ENCODE results near the gene TNFAIP8L2. TPM values are rescaled to one million over a fixed set of nuclear protein-coding genes. Genes with fewer than 3 reads are reported as not detected.
A peak's percentile ranks its signal among the peaks of the same experiment; 100 is the strongest.

The TNFAIP8L2 gene
- total RNA-seq, 1 donor from 2014 or later: 9.3 TPM

DNA sequence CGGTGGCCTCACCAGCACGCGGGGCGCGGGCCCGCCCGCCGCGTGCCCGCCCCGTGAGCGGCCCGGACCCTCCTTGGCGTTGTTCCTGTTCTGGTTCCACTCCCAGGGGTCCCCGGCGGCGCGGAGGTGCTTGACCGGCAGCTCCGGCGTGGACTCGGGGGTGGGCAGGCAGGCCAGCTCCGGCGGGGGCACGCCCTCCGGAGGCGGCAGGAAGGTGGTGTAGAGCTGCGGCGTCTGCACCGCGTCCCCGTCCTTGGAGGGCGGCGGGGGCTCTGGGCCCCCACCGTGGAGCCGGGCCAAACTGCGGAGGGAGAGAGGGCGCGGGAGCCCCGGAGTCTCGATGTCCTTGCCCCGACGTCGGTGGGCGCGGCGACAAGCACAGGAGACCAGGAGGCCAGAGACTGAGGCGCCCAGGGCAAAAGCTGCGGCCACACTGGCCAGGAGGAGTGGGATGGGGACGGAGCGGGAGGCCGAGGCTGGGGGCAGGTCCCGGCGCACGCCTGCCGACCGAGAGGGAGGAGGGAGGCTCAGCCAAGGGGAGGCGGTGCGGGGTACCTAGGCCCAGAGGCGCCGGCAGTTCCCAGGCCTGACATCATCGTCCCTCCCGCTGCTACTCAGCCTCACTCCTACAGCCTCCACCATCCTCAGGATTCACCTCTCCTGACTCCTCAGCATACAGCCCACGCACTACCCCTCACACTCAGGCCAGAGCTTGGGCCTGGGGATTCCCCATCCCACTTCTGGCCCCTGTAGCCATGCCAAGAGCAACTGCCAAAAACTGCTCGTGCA lies 23.2 kb upstream of the TNFAIP8L2 start:
- ChIA-PET CTCF (no interaction called here), POLR2A (interaction anchor here (0.6 kb wide), 1 partner anchor 67 kb away, joined by 4 read pairs; no protein-coding TSS in a partner anchor)
- intact Hi-C loops (cut with micrococcal nuclease): no loop called here
- Mint-ChIP-seq H3K9me3 (no peaks in the 10 kb centered on the region), H3K27me3 (no peaks in the 10 kb centered on the region), H3K36me3 (ENCODE audit: low read depth) (no peaks in the 10 kb centered on the region), H3K27ac (peak overlapping the region; percentile 41), H3K4me1 (peaks cover 12% of the 10 kb centered on the region), H3K4me3 (no peak overlapping the region)
- no peak for ATAC-seq (ENCODE audit: low read depth)
- TF ChIP-seq CTCF (IDR thresholded peaks at IDR 0.05): no peak
- no peak for DNase-seq

DNA sequence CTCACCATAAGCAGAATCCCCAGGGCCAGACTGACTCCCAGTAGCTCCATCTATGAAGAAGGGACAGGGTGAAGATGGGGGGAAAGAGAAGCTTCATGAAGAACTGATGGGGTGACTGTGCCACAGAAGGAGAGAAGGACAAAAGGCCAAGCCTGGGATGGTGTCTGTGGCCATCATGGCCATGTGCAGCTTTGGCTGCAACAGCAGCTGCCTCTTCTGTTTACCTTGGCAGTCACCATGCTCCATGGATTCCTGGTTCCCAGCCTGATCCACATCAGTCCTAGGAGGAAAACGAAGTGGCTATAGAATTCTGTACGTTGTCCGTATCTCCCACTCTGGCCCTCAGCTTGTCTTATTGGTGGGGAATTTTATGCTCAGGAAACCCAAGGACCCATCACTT lies 22.1 kb upstream of the TNFAIP8L2 start:
- H3K4me3 Mint-ChIP-seq: no peak overlapping the region
- ChIA-PET CTCF (interaction anchor here (0.6 to 1.0 kb wide), 2 partner anchors 35 to 276 kb away, joined by 3 to 4 read pairs; no protein-coding TSS in a partner anchor), POLR2A (no interaction called here)
- TF ChIP-seq CTCF (IDR thresholded peaks at IDR 0.05): no peak
- H3K27ac Mint-ChIP-seq: no peak overlapping the region
- ATAC-seq (ENCODE audit: low read depth) (no peak), DNase-seq (no peak)
- H3K27me3 Mint-ChIP-seq: no peaks in the 10 kb centered on the region
- intact Hi-C loops (cut with micrococcal nuclease): no loop called here
- peaks cover 12% of the 10 kb centered on the region for H3K4me1 Mint-ChIP-seq
- no peaks in the 10 kb centered on the region for H3K36me3 Mint-ChIP-seq (ENCODE audit: low read depth)
- H3K9me3 Mint-ChIP-seq: no peaks in the 10 kb centered on the region

- H3K4me3 Mint-ChIP-seq: no peak overlapping the region
- DNase-seq: no peak
- H3K27ac Mint-ChIP-seq: no peak overlapping the region
- TF ChIP-seq CTCF (IDR thresholded peaks at IDR 0.05): no peak
- intact Hi-C loops (cut with micrococcal nuclease): no loop called here
- CTCF ChIA-PET: interaction anchor here (1.0 kb wide), 1 partner anchor 36 kb away, joined by 3 read pairs; no protein-coding TSS in a partner anchor
- no peaks in the 10 kb centered on the region for H3K27me3 Mint-ChIP-seq
- no peaks in the 10 kb centered on the region for H3K36me3 Mint-ChIP-seq (ENCODE audit: low read depth)
- H3K4me1 Mint-ChIP-seq: peaks cover 12% of the 10 kb centered on the region
- no peak for ATAC-seq (ENCODE audit: low read depth)
- POLR2A ChIA-PET: no interaction called here
- H3K9me3 Mint-ChIP-seq: no peaks in the 10 kb centered on the region
Observed at GRCh38 chr1:151134991-151135390, 21.5 kb upstream of the TNFAIP8L2 start.

DNA sequence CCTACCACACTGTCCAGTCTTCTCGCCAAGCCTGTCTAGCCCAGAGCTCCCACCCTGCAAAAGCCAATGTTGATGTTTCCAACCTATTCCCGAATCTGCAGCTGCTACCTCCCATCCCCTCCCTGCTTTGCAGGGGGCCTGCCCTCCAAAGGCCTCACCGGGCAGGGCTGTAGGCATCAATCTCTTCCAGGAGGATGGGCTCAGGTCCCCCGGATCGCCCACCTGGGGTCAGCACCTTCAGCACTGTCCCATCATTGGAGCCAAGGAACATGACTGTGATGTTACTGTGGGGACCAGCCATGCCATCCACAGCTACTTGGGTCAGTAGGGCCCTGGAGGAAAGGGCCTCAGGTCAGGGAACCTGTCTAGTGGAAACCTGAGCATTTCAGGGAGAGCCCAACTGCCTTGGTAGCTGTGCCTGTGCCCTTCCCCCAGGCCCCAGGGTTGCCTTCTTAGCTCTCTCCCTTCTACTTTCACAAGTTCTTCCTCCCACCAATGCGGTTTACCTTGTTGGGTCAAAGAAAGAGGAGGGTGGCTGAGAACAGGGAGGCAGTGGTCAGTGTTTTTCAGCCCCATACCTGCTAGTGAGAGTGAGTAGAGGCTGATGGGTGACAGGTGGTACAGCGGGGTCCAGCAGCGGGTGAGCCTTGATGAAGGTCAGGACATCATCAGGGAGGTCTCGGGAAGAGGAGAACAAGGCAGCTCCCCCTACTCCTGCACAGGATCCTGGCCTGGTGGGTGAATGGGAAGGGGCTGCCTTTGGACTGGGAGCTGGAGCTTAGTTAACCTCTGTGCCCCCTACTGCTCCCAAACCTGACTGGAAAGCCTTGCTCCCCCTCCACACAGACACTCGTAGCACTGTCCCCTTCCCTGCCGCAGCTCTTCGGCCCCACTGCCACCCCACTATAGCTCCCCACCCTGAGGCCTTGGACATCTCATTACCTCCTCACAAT lies 20.7 kb upstream of the TNFAIP8L2 start:
- intact Hi-C loops (cut with micrococcal nuclease): no loop called here
- TF ChIP-seq CTCF (IDR thresholded peaks at IDR 0.05): no peak
- Mint-ChIP-seq H3K27ac (no peak overlapping the region), H3K27me3 (no peaks in the 10 kb centered on the region), H3K4me1 (peaks cover 9% of the 10 kb centered on the region), H3K9me3 (no peaks in the 10 kb centered on the region), H3K36me3 (ENCODE audit: low read depth) (no peaks in the 10 kb centered on the region), H3K4me3 (no peak overlapping the region)
- no peak for DNase-seq
- ChIA-PET CTCF (no interaction called here), POLR2A (interaction anchor here (0.6 kb wide), 1 partner anchor 77 kb away, joined by 3 read pairs; no protein-coding TSS in a partner anchor)
- no peak for ATAC-seq (ENCODE audit: low read depth)

DNA sequence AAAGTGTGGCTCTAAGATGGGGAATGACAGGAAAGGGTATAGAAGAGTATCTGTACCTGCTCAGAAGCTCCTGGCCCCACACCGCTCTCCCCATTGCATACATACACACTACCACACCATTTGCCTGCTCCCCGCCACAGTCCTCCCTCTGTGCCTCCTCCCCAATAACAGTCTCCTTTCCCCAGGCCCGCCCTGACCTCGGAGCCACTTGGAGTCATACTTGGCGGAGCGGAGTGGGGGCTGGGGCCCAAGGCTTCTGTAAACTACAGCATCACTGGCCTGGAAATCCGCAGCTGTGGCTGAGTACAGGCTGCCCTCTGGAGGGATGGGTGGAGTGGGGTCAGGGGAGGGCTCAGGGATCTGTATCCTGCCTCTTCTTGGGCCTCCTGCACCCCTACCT lies 18.7 kb upstream of the TNFAIP8L2 start:
- no peaks in the 10 kb centered on the region for H3K27me3 Mint-ChIP-seq
- DNase-seq: no peak
- peaks cover 4% of the 10 kb centered on the region for H3K4me1 Mint-ChIP-seq
- intact Hi-C loops (cut with micrococcal nuclease): no loop called here
- ChIA-PET CTCF (interaction anchor here (1.1 kb wide), 1 partner anchor 19 kb away, joined by 3 read pairs; the partner anchor contains the start of gene TNFAIP8L2), POLR2A (no interaction called here)
- no peak overlapping the region for H3K27ac Mint-ChIP-seq
- no peak for ATAC-seq (ENCODE audit: low read depth)
- no peaks in the 10 kb centered on the region for H3K36me3 Mint-ChIP-seq (ENCODE audit: low read depth)
- no peak for TF ChIP-seq CTCF (IDR thresholded peaks at IDR 0.05)
- H3K4me3 Mint-ChIP-seq: no peak overlapping the region
- H3K9me3 Mint-ChIP-seq: no peaks in the 10 kb centered on the region

Data from activated B cell treated with CpG ODN at 0.5 μM for 24 hours (primary cell).